K562 (cell line): ENCODE measurements around the gene ITPRIP. TPM values are rescaled to one million over a fixed set of nuclear protein-coding genes. Genes with fewer than 3 reads are reported as not detected.

Experiments used
- AFF4 ChIP-seq: sonication (generic); formaldehyde crosslinking; IDR thresholded peaks from 2 replicates; pipeline ENCODE4 v1.8.0; 2023; ENCODE audit warnings: mild to moderate bottlenecking, missing genetic modification reagents
- ASH1L ChIP-seq: fragments of 450-650 bp; IDR thresholded peaks from 2 replicates; pipeline ENCODE4 v1.6.1; 2018; ENCODE audit warnings: borderline replicate concordance, mild to moderate bottlenecking, low read depth; ENCODE audit not compliant: partially characterized antibody
- CBX5 ChIP-seq: IDR thresholded peaks from 2 replicates; pipeline ENCODE4 v1.6.1; 2014; ENCODE audit warnings: low read depth, borderline replicate concordance
- CCNT2 ChIP-seq: IDR thresholded peaks from 2 replicates; pipeline ENCODE4 v1.6.1; 2011; ENCODE audit warnings: borderline replicate concordance, low read depth, mild to moderate bottlenecking, moderate library complexity, mixed read lengths, low read length; ENCODE audit not compliant: insufficient read length; ENCODE audit errors: extremely low read depth
- CHCHD3 ChIP-seq: fragments of 250-450 bp; sonication (Bioruptor Pico); IDR thresholded peaks from 2 replicates; pipeline ENCODE4 v2.1.2; 2022; ENCODE audit warnings: mild to moderate bottlenecking
- ELF4 ChIP-seq: fragments of 450-650 bp; formaldehyde crosslinking; IDR thresholded peaks from 2 replicates; pipeline ENCODE4 v1.4.0; 2022; ENCODE audit warnings: missing genetic modification characterization
- HMGN3 ChIP-seq: IDR thresholded peaks from 2 replicates; pipeline ENCODE4 v1.6.1; 2011; ENCODE audit warnings: borderline replicate concordance, low read depth, mild to moderate bottlenecking, mixed read lengths, low read length; ENCODE audit not compliant: insufficient read length; ENCODE audit errors: extremely low read depth
- MEF2A ChIP-seq: IDR thresholded peaks from 2 replicates; pipeline ENCODE4 v1.6.1; 2011; ENCODE audit warnings: low read depth, mild to moderate bottlenecking, low read length, moderate library complexity; ENCODE audit not compliant: control insufficient read depth
- MYC ChIP-seq, 2 experiments: fragments of 250-450 bp in 1 of 2; sonication (Bioruptor Pico) in 1 of 2; IDR thresholded peaks; 2 replicates each; pipeline versions ENCODE4 v1.5.1 to v1.6.1; 2012 to 2021; ENCODE audit warnings: low read depth in 2 of 2, borderline replicate concordance in 1 of 2, improper control_type of control experiment in 1 of 2, low read length in 1 of 2, mild to moderate bottlenecking in 1 of 2, moderate library complexity in 1 of 2
- PTBP1 ChIP-seq: fragments of 200-400 bp; formaldehyde crosslinking; IDR thresholded peaks from 2 replicates; pipeline ENCODE4 v1.6.1; 2017; ENCODE audit warnings: low read depth, low read length
- PTTG1 ChIP-seq: fragments of 450-650 bp; IDR thresholded peaks from 2 replicates; pipeline ENCODE4 v1.6.1; 2016; ENCODE audit warnings: low read depth, mild to moderate bottlenecking, missing genetic modification characterization, missing compliant biosample characterization
- RFX5 ChIP-seq: IDR thresholded peaks from 2 replicates; pipeline ENCODE4 v1.6.1; 2011; ENCODE audit warnings: low read depth, mild to moderate bottlenecking, improper control_type of control experiment, low read length
- SNIP1 ChIP-seq: fragments of 450-650 bp; IDR thresholded peaks from 2 replicates; pipeline ENCODE4 v1.7.1; 2017; ENCODE audit warnings: low read depth, mild to moderate bottlenecking
- SREBF2 ChIP-seq: sonication (generic); formaldehyde crosslinking; IDR thresholded peaks from 2 replicates; pipeline ENCODE4 v1.4.0; 2020; ENCODE audit warnings: mild to moderate bottlenecking, missing genetic modification reagents
- TOE1 ChIP-seq, 2 experiments: fragments of 450-650 bp in 1 of 2; sonication (generic) in 1 of 2; formaldehyde crosslinking in 1 of 2; IDR thresholded peaks; 2 replicates each; pipeline versions ENCODE4 v1.7.1 to v1.8.0; 2016 to 2022; ENCODE audit warnings: borderline replicate concordance in 2 of 2, mild to moderate bottlenecking in 2 of 2, antibody characterized with exemption in 1 of 2, inconsistent platforms in 1 of 2, low read depth in 1 of 2, missing genetic modification reagents in 1 of 2, moderate library complexity in 1 of 2
- ZC3H11A ChIP-seq: IDR thresholded peaks from 2 replicates; pipeline ENCODE4 v1.6.1; 2012; ENCODE audit warnings: low read depth, low read length, improper control_type of control experiment
- ZNF184 ChIP-seq: sonication (generic); formaldehyde crosslinking; IDR thresholded peaks from 2 replicates; pipeline ENCODE4 v1.5.0; 2020; ENCODE audit warnings: missing genetic modification reagents
- ZNF785 ChIP-seq: fragments of 250-450 bp; sonication (Bioruptor Pico); IDR thresholded peaks from 2 replicates; pipeline ENCODE4 v1.4.0; 2020; ENCODE audit warnings: mild to moderate bottlenecking
- ZZZ3 ChIP-seq: fragments of 450-650 bp; IDR thresholded peaks from 2 replicates; pipeline ENCODE4 v1.6.1; 2016; ENCODE audit warnings: antibody characterized with exemption, mild to moderate bottlenecking, moderate library complexity
- polyA plus RNA-seq, 8 experiments: library from polyadenylated mRNA; depleted of rRNA in 4 of 8; stranded (reverse) in 5 of 8; unstranded in 3 of 8; fragments of >200 nt; fragmentation: Nextera tagmentation in 2 of 8; fragmentation: Illumina TruSeq in 1 of 8; extraction: Ambion mirVana in 2 of 8; extraction: Trizol in 1 of 8; gene quantifications; 2 replicates each; pipeline versions ENCODE4 v1.2.1 to v1.2.3, GENCODE V29; 2011 to 2014; ENCODE audit warnings: inconsistent platforms in 1 of 8, missing spikeins in 1 of 8
- total RNA-seq, 7 experiments: library from RNA; depleted of rRNA in 6 of 7; stranded (reverse); fragments of >200 nt in 6 of 7; fragmentation: Illumina TruSeq in 2 of 7; extraction: Trizol in 2 of 7; gene quantifications; 2 replicates each; pipeline versions ENCODE4 v1.2.1 to v1.2.3, GENCODE V29; 2011 to 2021; ENCODE audit warnings: low replicate concordance in 1 of 7
- TF ChIP-seq, protein P1 (sequence below): fragments of 450-650 bp; IDR thresholded peaks from 2 replicates; pipeline ENCODE4 v1.6.1; 2016; ENCODE audit warnings: antibody characterized with exemption
- TF ChIP-seq, protein P2 (sequence below): fragments of 250-450 bp; sonication (Bioruptor Pico); IDR thresholded peaks from 2 replicates; pipeline ENCODE4 v1.8.0; 2022; ENCODE audit warnings: inconsistent platforms, mild to moderate bottlenecking, moderate library complexity, borderline replicate concordance

Gene ITPRIP
- total and polyA plus RNA-seq, 9 of the 15 experiments (the other 6 are each of a cell fraction or from before 2014, with no cell fraction given), result 4.4 to 28.5 (median 10.9) TPM

DNA sequence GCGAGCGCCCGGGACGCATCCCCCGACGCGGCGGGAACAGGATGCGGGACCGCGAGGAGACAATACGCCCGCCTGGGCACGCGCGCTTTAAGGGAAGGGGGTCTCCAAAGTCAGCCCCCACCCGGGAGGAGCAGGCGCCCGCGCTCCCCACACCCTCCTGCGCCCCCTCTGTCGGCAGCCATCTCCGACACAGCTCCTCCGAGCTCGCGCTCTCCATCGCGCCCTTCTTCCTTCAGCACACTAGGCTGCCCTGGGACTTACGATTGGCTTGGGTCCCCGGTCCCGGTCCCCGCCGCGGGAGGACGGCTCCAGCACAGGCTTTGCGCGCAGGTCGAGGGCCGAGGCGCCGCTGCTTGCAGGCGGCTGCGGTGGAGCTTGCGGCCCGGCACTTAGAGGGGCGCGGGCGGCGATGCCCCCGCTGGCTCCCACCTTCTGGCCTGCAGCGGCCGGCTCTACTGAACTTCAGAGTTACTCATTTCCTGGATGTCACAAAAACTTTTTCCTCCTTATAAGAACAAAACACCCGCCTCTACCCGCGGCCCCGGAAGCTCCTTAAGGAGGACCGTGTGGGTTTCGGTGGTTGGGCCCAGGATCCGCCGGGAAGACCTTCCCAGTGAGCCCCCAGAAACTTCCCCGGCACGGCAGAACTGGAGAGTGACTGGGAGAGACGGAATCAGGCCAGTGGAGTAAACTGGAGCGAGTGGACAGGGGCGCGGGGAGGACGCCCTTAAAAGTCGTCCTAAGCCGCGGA is at the start of gene ITPRIP (continued):
- TF ChIP-seq MYC (IDR thresholded peaks at IDR 0.05; ENCODE audit: low read depth, low read length), result no peak
- no peak for TF ChIP-seq MYC (CRISPR knock-in tag; IDR thresholded peaks at IDR 0.05; ENCODE audit: borderline replicate concordance, low read depth)
- no peak for TF ChIP-seq CBX5
- TF ChIP-seq ELF4 (CRISPR knock-in tag), result no peak
- peak; percentile 64 for TF ChIP-seq HMGN3
- TF ChIP-seq RFX5, result no peak
- no peak for TF ChIP-seq MEF2A
- no peak for TF ChIP-seq ZNF184 (CRISPR knock-in tag)
- TF ChIP-seq, protein P1, sequence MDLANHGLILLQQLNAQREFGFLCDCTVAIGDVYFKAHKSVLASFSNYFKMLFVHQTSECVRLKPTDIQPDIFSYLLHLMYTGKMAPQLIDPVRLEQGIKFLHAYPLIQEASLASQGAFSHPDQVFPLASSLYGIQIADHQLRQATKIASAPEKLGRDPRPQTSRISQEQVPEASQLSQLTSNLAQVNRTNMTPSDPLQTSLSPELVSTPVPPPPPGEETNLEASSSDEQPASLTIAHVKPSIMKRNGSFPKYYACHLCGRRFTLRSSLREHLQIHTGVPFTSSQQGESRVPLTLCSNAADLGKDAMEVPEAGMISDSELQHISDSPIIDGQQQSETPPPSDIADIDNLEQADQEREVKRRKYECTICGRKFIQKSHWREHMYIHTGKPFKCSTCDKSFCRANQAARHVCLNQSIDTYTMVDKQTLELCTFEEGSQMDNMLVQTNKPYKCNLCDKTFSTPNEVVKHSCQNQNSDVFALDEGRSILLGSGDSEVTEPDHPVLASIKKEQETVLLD, result 0 out of 2 replicates have a peak, but pooled peaks have one; percentile 51
- no peak for TF ChIP-seq ZC3H11A
- no peak for TF ChIP-seq PTTG1 (tag)
- TF ChIP-seq, protein P2, sequence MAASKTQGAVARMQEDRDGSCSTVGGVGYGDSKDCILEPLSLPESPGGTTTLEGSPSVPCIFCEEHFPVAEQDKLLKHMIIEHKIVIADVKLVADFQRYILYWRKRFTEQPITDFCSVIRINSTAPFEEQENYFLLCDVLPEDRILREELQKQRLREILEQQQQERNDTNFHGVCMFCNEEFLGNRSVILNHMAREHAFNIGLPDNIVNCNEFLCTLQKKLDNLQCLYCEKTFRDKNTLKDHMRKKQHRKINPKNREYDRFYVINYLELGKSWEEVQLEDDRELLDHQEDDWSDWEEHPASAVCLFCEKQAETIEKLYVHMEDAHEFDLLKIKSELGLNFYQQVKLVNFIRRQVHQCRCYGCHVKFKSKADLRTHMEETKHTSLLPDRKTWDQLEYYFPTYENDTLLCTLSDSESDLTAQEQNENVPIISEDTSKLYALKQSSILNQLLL, result no peak
- no peak for TF ChIP-seq PTBP1
- TF ChIP-seq AFF4, result no peak; the same call in 1 of the 2 replicates
- TF ChIP-seq ZZZ3, result no peak
- no peak for TF ChIP-seq SNIP1
- TF ChIP-seq TOE1 (IDR thresholded peaks at IDR 0.05; ENCODE audit: borderline replicate concordance), result peak; percentile 97
- no peak for TF ChIP-seq TOE1 (CRISPR knock-in tag; IDR thresholded peaks at IDR 0.05; ENCODE audit: borderline replicate concordance, low read depth)
- no peak for TF ChIP-seq ZNF785 (CRISPR knock-in tag)
- TF ChIP-seq CHCHD3 (CRISPR knock-in tag), result no peak
- TF ChIP-seq ASH1L, result no peak
- TF ChIP-seq SREBF2 (CRISPR knock-in tag), result no peak
- peak; percentile 52 for TF ChIP-seq CCNT2
